HepG2 (cell line): ENCODE data around the gene GMPPA. TPM values are rescaled to one million over a fixed set of nuclear protein-coding genes. Genes with fewer than 3 reads are reported as not detected.

Experiments
- ATF7-NPFF ChIP-seq: sonication (generic); formaldehyde crosslinking; IDR thresholded peaks from 2 replicates; pipeline ENCODE4 v1.8.1; 2023; ENCODE audit warnings: mild to moderate bottlenecking, low read depth, missing genetic modification reagents, moderate library complexity
- HDAC1 ChIP-seq: sonication (generic); formaldehyde crosslinking; IDR thresholded peaks from 2 replicates; pipeline ENCODE4 v1.5.1; 2020; ENCODE audit warnings: mild to moderate bottlenecking, missing genetic modification reagents
- KDM4B ChIP-seq: sonication (generic); formaldehyde crosslinking; IDR thresholded peaks from 2 replicates; pipeline ENCODE4 v1.4.0; 2020; ENCODE audit warnings: missing genetic modification reagents
- ONECUT2 ChIP-seq: sonication (generic); formaldehyde crosslinking; IDR thresholded peaks from 2 replicates; pipeline ENCODE4 v1.4.0; 2020; ENCODE audit warnings: missing genetic modification reagents
- PTBP1 ChIP-seq: fragments of 200-400 bp; formaldehyde crosslinking; IDR thresholded peaks from 2 replicates; pipeline ENCODE4 v1.6.1; 2018; ENCODE audit warnings: low read length, low read depth; ENCODE audit not compliant: poor library complexity, severe bottlenecking
- RFX3 ChIP-seq: IDR thresholded peaks from 2 replicates; pipeline ENCODE4 v1.6.1; 2016; ENCODE audit warnings: missing biosample characterization, missing genetic modification reagents
- SNRNP70 ChIP-seq: fragments of 200-400 bp; formaldehyde crosslinking; IDR thresholded peaks from 2 replicates; pipeline ENCODE4 v1.6.1; 2017; ENCODE audit warnings: mild to moderate bottlenecking, low read depth, low read length, moderate library complexity
- ZKSCAN8 ChIP-seq: IDR thresholded peaks from 2 replicates; pipeline ENCODE4 v1.6.1; 2016; ENCODE audit warnings: borderline replicate concordance, missing genetic modification reagents, missing compliant biosample characterization
- polyA plus RNA-seq, 8 experiments: library from polyadenylated mRNA; depleted of rRNA in 3 of 8; stranded (reverse) in 7 of 8; unstranded in 1 of 8; fragments of >200 nt; fragmentation: Illumina TruSeq in 4 of 8; extraction: Trizol in 4 of 8; gene quantifications; 2 replicates each; pipeline versions ENCODE4 v1.2.1 to v1.2.3, GENCODE V29; 2011 to 2016; ENCODE audit warnings: low read depth in 4 of 8, missing spikeins in 1 of 8, mixed read lengths in 1 of 8; ENCODE audit not compliant: insufficient read depth in 1 of 8
- total RNA-seq, 5 experiments: library from RNA; depleted of rRNA; stranded (reverse); fragments of >200 nt; fragmentation: Illumina TruSeq; extraction: Trizol; gene quantifications; 2 replicates each; pipeline ENCODE4 v1.2.3, GENCODE V29; 2016; ENCODE audit warnings: low read depth in 1 of 5
- TF ChIP-seq, protein P1 (sequence below), 2 experiments: sonication (generic) in 1 of 2; formaldehyde crosslinking in 1 of 2; IDR thresholded peaks; 2 replicates each; pipeline versions ENCODE4 v1.6.1 to v1.9.0; 2014 to 2022; ENCODE audit warnings: antibody characterized with exemption in 1 of 2, borderline replicate concordance in 1 of 2, inconsistent platforms in 1 of 2, low read depth in 1 of 2, missing genetic modification reagents in 1 of 2
- TF ChIP-seq, protein P2 (sequence below): IDR thresholded peaks from 2 replicates; pipeline ENCODE4 v1.4.0; 2020; ENCODE audit warnings: mild to moderate bottlenecking, missing genetic modification reagents
- TF ChIP-seq, protein P3 (sequence below): IDR thresholded peaks from 2 replicates; pipeline ENCODE4 v1.6.1; 2018; ENCODE audit warnings: missing genetic modification reagents
- TF ChIP-seq, protein P4 (sequence below): sonication (generic); formaldehyde crosslinking; IDR thresholded peaks from 2 replicates; pipeline ENCODE4 v1.5.0; 2020; ENCODE audit warnings: mild to moderate bottlenecking, missing genetic modification reagents
- TF ChIP-seq, protein P5 (sequence below): sonication (generic); formaldehyde crosslinking; IDR thresholded peaks from 2 replicates; pipeline ENCODE4 v1.5.0; 2020; ENCODE audit warnings: missing genetic modification reagents

Gene GMPPA
- total and polyA plus RNA-seq, 2 of the 13 experiments (the other 11 are each of a cell fraction or from before 2014, with no cell fraction given): 81.1 to 106 TPM

DNA sequence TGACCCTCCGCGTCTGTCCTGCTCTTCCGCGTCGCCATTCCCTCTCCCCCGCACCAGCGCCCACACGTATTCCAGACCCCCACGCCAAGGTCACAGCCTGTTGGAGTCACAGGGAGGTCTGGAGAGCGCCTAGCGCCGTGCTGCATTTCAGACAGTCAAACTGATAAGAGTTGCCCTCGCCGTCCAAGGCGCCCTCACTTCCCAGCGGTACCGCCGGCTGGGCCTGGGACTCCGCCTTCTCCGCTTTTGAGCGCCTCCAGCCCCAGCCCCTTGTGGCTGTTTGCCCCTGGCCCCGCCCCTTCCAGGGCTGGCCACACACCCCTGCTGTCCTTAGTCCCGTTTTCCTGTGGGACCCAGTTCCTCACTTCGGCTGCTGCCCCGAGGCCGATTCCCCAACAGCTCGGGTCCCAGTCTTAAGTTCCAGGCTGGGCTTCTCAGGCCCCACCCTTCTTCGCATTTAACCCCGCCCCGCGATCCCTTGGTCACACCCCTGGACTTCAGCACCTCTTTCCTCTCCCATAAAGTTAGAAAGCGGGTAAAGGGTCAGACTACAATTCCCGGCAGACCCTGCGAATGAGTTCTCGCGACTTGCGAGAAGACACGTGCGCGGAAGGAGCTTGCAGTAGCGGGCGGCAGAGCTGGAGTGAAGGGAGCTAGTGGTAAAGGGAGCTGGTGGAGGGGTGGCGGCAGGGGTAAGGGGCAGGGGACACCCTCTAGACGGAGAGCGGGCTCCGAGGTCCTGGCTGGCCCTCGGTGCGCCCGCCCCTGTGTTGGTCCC is at the start of gene GMPPA (continued):
- TF ChIP-seq, protein P1, sequence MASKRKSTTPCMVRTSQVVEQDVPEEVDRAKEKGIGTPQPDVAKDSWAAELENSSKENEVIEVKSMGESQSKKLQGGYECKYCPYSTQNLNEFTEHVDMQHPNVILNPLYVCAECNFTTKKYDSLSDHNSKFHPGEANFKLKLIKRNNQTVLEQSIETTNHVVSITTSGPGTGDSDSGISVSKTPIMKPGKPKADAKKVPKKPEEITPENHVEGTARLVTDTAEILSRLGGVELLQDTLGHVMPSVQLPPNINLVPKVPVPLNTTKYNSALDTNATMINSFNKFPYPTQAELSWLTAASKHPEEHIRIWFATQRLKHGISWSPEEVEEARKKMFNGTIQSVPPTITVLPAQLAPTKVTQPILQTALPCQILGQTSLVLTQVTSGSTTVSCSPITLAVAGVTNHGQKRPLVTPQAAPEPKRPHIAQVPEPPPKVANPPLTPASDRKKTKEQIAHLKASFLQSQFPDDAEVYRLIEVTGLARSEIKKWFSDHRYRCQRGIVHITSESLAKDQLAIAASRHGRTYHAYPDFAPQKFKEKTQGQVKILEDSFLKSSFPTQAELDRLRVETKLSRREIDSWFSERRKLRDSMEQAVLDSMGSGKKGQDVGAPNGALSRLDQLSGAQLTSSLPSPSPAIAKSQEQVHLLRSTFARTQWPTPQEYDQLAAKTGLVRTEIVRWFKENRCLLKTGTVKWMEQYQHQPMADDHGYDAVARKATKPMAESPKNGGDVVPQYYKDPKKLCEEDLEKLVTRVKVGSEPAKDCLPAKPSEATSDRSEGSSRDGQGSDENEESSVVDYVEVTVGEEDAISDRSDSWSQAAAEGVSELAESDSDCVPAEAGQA (IDR thresholded peaks at IDR 0.05; ENCODE audit: low read depth): peak; percentile 36; the same call in 1 of the 2 replicates
- TF ChIP-seq, protein P1 (CRISPR knock-in tag; IDR thresholded peaks at IDR 0.05; ENCODE audit: borderline replicate concordance): no peak
- TF ChIP-seq, protein P2, sequence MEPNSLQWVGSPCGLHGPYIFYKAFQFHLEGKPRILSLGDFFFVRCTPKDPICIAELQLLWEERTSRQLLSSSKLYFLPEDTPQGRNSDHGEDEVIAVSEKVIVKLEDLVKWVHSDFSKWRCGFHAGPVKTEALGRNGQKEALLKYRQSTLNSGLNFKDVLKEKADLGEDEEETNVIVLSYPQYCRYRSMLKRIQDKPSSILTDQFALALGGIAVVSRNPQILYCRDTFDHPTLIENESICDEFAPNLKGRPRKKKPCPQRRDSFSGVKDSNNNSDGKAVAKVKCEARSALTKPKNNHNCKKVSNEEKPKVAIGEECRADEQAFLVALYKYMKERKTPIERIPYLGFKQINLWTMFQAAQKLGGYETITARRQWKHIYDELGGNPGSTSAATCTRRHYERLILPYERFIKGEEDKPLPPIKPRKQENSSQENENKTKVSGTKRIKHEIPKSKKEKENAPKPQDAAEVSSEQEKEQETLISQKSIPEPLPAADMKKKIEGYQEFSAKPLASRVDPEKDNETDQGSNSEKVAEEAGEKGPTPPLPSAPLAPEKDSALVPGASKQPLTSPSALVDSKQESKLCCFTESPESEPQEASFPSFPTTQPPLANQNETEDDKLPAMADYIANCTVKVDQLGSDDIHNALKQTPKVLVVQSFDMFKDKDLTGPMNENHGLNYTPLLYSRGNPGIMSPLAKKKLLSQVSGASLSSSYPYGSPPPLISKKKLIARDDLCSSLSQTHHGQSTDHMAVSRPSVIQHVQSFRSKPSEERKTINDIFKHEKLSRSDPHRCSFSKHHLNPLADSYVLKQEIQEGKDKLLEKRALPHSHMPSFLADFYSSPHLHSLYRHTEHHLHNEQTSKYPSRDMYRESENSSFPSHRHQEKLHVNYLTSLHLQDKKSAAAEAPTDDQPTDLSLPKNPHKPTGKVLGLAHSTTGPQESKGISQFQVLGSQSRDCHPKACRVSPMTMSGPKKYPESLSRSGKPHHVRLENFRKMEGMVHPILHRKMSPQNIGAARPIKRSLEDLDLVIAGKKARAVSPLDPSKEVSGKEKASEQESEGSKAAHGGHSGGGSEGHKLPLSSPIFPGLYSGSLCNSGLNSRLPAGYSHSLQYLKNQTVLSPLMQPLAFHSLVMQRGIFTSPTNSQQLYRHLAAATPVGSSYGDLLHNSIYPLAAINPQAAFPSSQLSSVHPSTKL (CRISPR knock-in tag): no peak; the same call in 1 of the 2 replicates
- TF ChIP-seq KDM4B (peak; percentile 14; the same call in 1 of the 2 replicates), RFX3 (CRISPR knock-in tag) (no peak), ONECUT2 (no peak), HDAC1 (CRISPR knock-in tag) (peak; percentile 77), PTBP1 (peak; percentile 89), ATF7-NPFF (CRISPR knock-in tag) (no peak; the same call in 1 of the 2 replicates), ZKSCAN8 (CRISPR knock-in tag) (no peak; the same call in 1 of the 2 replicates), SNRNP70 (no peak)
- TF ChIP-seq, protein P3, sequence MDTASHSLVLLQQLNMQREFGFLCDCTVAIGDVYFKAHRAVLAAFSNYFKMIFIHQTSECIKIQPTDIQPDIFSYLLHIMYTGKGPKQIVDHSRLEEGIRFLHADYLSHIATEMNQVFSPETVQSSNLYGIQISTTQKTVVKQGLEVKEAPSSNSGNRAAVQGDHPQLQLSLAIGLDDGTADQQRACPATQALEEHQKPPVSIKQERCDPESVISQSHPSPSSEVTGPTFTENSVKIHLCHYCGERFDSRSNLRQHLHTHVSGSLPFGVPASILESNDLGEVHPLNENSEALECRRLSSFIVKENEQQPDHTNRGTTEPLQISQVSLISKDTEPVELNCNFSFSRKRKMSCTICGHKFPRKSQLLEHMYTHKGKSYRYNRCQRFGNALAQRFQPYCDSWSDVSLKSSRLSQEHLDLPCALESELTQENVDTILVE (CRISPR knock-in tag): no peak
- TF ChIP-seq, protein P4, sequence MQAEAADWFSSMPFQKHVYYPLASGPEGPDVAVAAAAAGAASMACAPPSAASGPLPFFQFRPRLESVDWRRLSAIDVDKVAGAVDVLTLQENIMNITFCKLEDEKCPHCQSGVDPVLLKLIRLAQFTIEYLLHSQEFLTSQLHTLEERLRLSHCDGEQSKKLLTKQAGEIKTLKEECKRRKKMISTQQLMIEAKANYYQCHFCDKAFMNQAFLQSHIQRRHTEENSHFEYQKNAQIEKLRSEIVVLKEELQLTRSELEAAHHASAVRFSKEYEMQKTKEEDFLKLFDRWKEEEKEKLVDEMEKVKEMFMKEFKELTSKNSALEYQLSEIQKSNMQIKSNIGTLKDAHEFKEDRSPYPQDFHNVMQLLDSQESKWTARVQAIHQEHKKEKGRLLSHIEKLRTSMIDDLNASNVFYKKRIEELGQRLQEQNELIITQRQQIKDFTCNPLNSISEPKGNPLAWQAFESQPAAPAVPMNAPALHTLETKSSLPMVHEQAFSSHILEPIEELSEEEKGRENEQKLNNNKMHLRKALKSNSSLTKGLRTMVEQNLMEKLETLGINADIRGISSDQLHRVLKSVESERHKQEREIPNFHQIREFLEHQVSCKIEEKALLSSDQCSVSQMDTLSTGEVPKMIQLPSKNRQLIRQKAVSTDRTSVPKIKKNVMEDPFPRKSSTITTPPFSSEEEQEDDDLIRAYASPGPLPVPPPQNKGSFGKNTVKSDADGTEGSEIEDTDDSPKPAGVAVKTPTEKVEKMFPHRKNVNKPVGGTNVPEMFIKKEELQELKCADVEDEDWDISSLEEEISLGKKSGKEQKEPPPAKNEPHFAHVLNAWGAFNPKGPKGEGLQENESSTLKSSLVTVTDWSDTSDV (CRISPR knock-in tag): no peak; the same call in none of the 2 replicates
- TF ChIP-seq, protein P5, sequence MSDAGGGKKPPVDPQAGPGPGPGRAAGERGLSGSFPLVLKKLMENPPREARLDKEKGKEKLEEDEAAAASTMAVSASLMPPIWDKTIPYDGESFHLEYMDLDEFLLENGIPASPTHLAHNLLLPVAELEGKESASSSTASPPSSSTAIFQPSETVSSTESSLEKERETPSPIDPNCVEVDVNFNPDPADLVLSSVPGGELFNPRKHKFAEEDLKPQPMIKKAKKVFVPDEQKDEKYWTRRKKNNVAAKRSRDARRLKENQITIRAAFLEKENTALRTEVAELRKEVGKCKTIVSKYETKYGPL (CRISPR knock-in tag): no peak
